C4-2B (cell line): ENCODE data around the gene C18orf32.
A peak's percentile ranks its signal among the peaks of the same experiment; 100 is the strongest.
"Not testable (repeated sequence)": the region's sequence is repeated elsewhere in the genome, so short reads cannot be mapped to it uniquely, and the experiment has no call there.

Experiments used
- H3K27ac ChIP-seq: fragments of 450-650 bp; 2 replicates; pipeline ENCODE4 v1.5.1; 2017
- CTCF ChIP-seq: fragments of 450-650 bp; conservative IDR thresholded peaks from 2 replicates; pipeline ENCODE4 v1.5.1; 2017; ENCODE audit warnings: mild to moderate bottlenecking
- ZFX ChIP-seq: fragments of 450-650 bp; IDR thresholded peaks from 2 replicates; pipeline ENCODE4 v1.6.1; 2017

The C18orf32 gene

GRCh38 chr18:49486606-49486952 is 455 bp downstream of the C18orf32 start:
- peak overlapping the region; percentile 85 for H3K27ac ChIP-seq
- TF ChIP-seq CTCF (no peak), ZFX (no peak)

- TF ChIP-seq ZFX (no peak), CTCF (no peak)
- H3K27ac ChIP-seq: peak overlapping the region; percentile 85
Observed at GRCh38 chr18:49486134-49486533, 900 bp downstream of the C18orf32 start.

- TF ChIP-seq ZFX: no peak
- TF ChIP-seq CTCF: no peak
- H3K27ac ChIP-seq: no peak overlapping the region
Observed at GRCh38 chr18:49483198-49483597, 3.8 kb downstream of the C18orf32 start.

- no peak overlapping the region for H3K27ac ChIP-seq
- TF ChIP-seq CTCF: no peak
- no peak for TF ChIP-seq ZFX
Observed at GRCh38 chr18:49481907-49482306, 5.1 kb downstream of the C18orf32 start.

- no peak overlapping the region for H3K27ac ChIP-seq
- no peak for TF ChIP-seq CTCF
- TF ChIP-seq ZFX: no peak
Observed at GRCh38 chr18:49481317-49481716, 5.7 kb downstream of the C18orf32 start.

- H3K27ac ChIP-seq: 0 out of 2 replicates have a peak overlapping the region, but pooled peaks have one; percentile 15
- no peak for TF ChIP-seq ZFX
- no peak for TF ChIP-seq CTCF
Observed at GRCh38 chr18:49479381-49480137, 7.5 kb downstream of the C18orf32 start.

- no peak for TF ChIP-seq CTCF
- TF ChIP-seq ZFX: no peak
- peak overlapping the region; percentile 53 for H3K27ac ChIP-seq
Observed at GRCh38 chr18:49476664-49477411, 10.2 kb downstream of the C18orf32 start.

GRCh38 chr18:49474935-49475334 is 12.1 kb downstream of the C18orf32 start:
- H3K27ac ChIP-seq: not testable (repeated sequence)
